ENCODE results near the gene PABPN1L.

GRCh38 chr16:88885693-88886280 is 19.3 kb upstream of the PABPN1L start:
- TF ChIP-seq HDAC2 (IDR thresholded peaks at IDR 0.05; ENCODE audit: borderline replicate concordance in 1 of 2, low read depth in 2 of 2, low read length in 2 of 2) (no peak), RNF2 (IDR thresholded peaks at IDR 0.05; ENCODE audit: borderline replicate concordance, low read depth, low read length, missing control alignments, poor library complexity, severe bottlenecking) (no peak)

Measured in H1 (cell line).